NOMO-1 treated with dmso at 0.1 percent for 144 hours (cell line): ENCODE data around the gene NACA.
"Not testable (repeated sequence)": the region's sequence is repeated elsewhere in the genome, so short reads cannot be mapped to it uniquely, and the experiment has no call there.

Source experiments
- DNase-seq: peaks from one replicate; lab custom pipeline; 2025; ENCODE audit not compliant: unreplicated experiment; lab: John Stamatoyannopoulos, UW

The NACA gene

GRCh38 chr12:56724972-56725722 lies at the start of gene NACA:
Gene NACA, minus strand, starts transcription at chr12:56725299. Its CDS starts 778 bp downstream, at chr12:56724521.
- peak; percentile 100 for DNase-seq

DNA sequence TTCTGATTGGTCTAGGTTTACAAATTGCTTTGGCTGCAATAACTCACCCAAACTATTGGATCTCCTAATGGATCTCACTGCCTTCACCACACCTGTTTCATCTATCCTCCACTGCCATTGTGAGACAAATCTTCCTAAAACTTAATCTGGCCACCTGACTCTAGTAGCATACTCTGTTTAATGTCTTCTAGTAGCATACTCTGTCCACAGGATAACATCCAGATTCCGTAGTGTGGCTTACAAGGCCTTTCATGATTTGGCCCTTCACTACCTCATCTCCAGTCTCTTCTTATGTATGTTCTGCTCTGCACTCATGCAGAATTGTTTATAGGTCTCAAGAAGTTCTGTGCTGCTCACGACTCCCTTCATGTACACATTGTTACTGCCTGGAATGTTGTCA lies 48.0 kb upstream of the NACA start:
- no peak for DNase-seq

DNA sequence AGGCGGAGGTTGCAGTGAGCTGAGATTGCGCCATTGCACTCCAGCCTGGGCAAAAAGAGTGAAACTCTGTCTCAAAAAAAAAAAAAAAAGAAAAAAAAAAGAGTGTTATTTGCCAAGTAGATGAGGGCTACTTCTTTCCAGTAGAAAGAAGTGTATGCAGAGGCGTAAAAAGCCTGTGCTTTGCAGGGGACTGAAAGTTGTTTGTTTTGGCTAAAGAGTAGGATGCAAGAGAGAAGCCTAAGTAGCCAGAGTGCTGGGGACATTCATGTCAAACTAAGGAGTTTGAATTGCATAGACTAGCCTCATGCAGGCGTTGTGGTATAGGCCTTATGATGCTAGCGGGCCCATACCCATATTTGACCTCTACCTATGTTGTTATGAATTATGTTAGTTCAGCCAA lies 47.5 kb upstream of the NACA start:
- no peak for DNase-seq

DNA sequence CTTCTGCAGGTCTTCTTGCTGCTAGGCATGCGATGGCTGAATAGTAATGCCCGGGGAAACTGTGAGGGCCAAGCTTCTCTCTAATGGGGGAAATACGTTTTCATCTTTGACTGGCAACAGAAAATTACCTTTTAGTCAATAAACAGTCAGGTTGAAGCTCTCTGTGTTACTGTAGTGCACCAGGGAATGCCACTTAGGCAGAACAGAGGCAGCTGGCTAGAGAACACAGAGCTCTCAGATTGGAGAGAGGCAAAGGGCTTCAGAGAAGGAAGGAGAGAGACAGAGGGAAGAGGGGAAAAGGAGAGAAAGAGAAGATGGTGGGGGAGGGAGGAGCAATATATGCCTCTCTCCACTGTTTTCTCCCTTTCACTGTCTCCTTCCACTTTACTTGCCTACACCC lies 44.8 kb upstream of the NACA start:
- DNase-seq = no peak

GRCh38 chr12:56768424-56768823 lies 43.3 kb upstream of the NACA start:
- no peak for DNase-seq

DNA sequence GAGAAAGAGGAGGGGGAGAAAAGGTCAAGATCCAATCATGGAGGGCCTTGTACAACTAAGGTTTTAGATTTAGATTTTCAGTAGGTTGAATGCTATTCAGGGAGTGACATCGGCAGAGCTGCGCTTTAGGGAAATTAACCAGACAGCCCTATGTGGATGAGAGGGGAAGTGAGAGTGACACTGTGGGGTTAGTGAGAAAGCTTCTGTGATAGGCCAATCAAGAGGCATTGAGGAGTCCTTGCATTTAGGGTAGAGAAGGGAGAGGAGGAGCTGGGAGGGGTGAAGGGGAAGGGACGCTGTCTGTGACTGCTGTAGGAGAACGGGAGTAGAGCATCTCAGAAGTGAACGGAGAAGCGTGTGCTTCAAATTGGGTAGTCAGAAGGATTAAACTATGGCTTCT lies 41.4 kb upstream of the NACA start:
- DNase-seq = peak; percentile 84

- no peak for DNase-seq
Observed at GRCh38 chr12:56763753-56764657, 38.9 kb upstream of the NACA start.

DNA sequence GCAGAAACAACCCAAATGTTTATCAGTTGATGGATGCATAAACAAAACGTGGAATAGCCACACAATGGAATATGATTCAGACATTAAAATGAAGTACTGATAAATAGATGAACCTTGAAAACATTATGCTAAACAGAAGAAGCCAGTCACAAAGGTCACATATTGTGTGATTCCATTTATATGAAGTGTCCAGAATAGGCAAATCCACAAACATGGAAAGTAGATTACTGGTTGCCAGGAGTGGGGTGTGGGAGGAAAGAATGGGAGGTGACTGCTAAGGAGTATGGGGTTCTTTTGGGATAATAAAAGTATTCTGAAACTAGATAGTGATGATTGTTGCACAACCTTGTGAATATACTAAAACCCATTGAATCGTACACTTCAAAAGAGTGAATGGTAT lies 36.7 kb upstream of the NACA start:
- DNase-seq = no peak

DNA sequence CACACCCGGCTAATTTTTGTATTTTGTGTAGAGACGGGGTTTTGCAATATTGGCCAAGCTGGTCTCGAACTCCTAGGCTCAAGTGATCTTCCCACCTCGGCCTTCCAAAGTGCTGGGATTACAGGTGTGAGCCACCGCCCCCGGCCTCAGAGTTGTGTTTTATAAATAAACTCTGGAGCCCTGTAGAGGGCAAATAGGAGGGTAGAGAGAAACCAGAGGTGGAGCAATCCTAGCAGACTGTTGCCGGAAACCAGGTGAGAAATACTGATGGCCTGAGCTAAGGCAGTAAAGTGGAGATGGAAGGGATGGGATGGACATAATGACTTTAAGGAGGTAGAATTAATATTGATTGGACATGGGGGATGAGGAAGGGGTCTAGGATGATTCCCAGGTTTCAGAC lies 35.4 kb upstream of the NACA start:
- DNase-seq = no peak

DNA sequence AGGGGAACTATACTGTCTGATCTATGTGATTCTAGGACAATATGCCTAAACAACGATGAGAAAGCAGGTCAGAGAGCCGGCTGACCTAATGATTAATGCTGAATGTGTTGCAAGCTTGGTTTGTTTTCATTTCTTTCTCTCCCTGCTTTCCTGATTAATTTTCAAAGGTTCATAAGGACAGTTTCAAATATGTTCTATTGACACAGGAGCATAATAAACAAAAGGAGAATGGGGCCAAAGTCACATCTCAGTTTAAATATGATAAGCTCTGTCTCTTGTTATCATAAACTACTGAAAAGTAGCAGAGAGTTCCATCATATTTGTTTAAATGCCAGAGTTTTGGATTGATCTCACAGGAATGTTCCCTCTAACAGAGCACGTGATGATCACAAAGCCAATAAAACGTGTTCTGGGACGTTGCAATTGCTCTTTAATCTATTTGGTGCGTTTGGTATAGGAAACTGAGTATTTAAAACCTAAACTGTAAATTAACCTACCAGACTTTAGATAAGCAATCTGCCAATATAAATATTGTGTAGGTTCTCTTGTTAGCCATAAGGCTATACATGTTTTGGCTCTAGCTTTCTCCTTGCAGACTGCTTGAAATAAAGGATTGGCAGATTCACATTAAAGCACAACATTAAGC lies 34.3 kb upstream of the NACA start:
- DNase-seq = no peak

DNA sequence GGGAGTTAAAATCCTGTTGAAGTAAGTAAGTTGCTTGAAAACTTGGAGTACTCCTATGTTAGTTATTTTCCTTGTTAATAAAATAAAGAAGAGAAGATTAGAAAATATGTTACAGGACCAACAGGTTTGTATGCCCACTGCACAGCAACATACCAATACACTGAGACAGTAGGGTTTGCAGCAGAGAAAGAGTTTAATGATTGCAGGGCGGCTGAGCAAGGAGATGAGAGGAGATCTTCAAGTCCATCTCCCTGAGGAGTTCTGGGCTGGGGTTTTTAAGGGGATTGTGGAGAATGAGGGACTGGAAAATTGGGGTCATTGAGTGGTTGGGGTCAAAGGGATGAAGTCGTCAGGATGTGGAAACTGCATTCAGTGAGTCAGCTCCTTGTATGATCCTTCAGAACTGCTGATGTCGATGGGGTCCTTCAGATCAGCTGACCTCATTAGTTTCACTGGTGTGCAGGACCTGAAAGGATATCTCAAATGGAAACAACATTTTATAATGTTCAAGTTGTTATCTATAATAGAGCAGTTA lies 33.7 kb upstream of the NACA start:
- no peak for DNase-seq

GRCh38 chr12:56757971-56758370 lies 32.9 kb upstream of the NACA start:
- DNase-seq = not testable (repeated sequence)

- no peak for DNase-seq
Observed at GRCh38 chr12:56753566-56753965, 28.5 kb upstream of the NACA start.

GRCh38 chr12:56751712-56752598 lies 26.9 kb upstream of the NACA start, which contains the start of gene PRIM1:
Gene PRIM1, minus strand, starts transcription at chr12:56752323. Its CDS starts 25 bp downstream, at chr12:56752298.
- DNase-seq = peak; percentile 82

DNA sequence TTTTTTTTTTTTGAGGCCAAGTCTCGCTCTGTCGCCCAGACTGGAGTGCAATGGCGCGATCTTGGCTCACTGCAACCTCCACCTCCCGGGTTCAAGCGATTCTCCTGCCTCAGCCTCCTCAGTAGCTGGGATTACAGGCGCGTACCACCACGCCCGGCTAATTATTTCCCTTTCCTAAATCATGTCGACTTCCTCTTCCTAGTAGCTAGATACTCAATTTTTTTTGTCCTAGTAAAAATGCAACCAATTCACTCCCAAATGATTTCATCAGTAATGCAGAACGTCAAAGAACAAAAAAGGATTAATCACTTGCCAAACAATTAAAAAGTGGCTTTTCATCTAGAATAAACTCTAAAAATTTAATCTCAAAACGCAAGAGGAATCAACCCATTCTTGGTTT lies 25.5 kb upstream of the NACA start:
- DNase-seq = not testable (repeated sequence)

GRCh38 chr12:56749853-56750252 lies 24.8 kb upstream of the NACA start:
- DNase-seq = no peak

- peak; percentile 14 for DNase-seq
Observed at GRCh38 chr12:56749359-56749758, 24.3 kb upstream of the NACA start.

DNA sequence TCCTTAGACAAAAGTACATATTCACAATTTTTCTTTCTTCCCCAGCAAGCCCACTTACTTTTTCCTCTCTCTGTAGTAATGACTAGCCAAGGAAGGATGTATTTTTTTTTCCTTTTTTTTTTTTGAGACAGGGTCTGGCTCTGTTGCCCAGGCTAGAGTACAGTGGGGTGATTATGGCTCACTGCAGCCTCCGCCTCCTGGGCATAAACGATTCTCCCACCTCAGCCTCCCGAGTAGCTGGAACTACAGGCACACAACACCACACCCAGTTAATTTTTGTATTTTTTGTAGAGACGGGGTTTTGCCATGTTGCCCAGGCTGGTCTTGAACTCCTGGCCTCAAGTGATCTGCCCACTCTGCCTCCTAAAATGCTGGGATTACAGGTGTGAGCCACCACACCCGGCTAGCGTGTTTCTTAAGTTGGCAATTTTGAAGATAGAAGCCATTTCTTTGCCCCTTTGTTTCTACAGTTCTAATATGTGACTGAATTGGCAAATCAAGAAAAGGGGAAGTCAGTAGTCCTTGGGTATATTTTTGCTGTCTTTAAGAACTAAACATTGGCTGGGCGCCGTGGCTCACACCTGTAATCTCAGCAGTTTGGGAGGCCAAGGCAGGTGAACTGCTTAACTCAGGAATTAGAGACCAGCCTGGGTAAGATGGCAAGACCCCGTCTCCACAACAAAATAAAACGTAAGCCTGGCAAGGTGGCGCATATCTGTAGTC lies 3.2 kb upstream of the NACA start:
- DNase-seq = no peak

DNA sequence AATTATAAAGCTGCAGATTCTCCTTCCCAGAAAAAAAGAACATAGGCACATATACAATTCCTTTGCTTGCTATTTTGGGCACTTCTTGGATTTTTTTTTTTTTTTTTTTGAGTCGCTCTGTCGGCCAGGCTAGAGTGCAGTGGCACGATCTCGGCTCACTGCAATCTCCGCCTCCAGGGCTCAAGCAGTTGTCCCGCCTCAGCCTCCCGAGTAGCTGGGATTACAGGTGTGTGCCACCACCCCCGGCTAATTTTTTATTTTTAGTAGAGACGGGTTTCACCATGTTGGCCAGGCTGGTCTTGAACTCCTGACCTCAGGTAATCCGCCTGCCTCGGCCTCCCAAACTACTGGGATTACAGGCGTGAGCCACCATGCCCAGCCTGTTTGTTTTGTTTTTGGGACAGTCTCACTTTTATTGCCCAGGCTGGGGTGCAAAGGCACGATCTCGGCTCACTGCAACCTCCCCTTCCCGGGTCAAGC lies 1.1 kb upstream of the NACA start:
- DNase-seq = not testable (repeated sequence)

- DNase-seq = no peak
Observed at GRCh38 chr12:56725723-56726102, 614 bp upstream of the NACA start.
